ENCODE results near the gene NCAPD3.

The NCAPD3 gene

GRCh38 chr11:134252346-134253187, 28.8 kb upstream of the NCAPD3 start:
- ATAC-seq = peak; percentile 60
- TF ChIP-seq ZFP3 (CRISPR knock-in tag; IDR thresholded peaks at IDR 0.05) (no peak), GLIS3 (CRISPR knock-in tag; IDR thresholded peaks at IDR 0.05) (no peak), TOX (CRISPR knock-in tag; IDR thresholded peaks at IDR 0.05; ENCODE audit: borderline replicate concordance) (no peak), ARNTL (CRISPR knock-in tag; IDR thresholded peaks at IDR 0.05; ENCODE audit: borderline replicate concordance, low read depth) (no peak), ZNF565 (CRISPR knock-in tag; conservative IDR thresholded peaks at IDR 0.05; ENCODE audit: low read depth) (no peak), PATZ1 (CRISPR knock-in tag; IDR thresholded peaks at IDR 0.05; ENCODE audit: borderline replicate concordance) (no peak), PPARA (CRISPR knock-in tag; IDR thresholded peaks at IDR 0.05; ENCODE audit: borderline replicate concordance) (no peak), RARB (CRISPR knock-in tag; IDR thresholded peaks at IDR 0.05) (no peak), ZC3H10 (CRISPR knock-in tag; IDR thresholded peaks at IDR 0.05) (no peak), OSR1 (CRISPR knock-in tag; IDR thresholded peaks at IDR 0.05) (no peak), POU6F1 (CRISPR knock-in tag; IDR thresholded peaks at IDR 0.05; ENCODE audit: borderline replicate concordance, low read depth) (no peak), TCF4 (CRISPR knock-in tag; IDR thresholded peaks at IDR 0.05; ENCODE audit: borderline replicate concordance) (no peak), ZFP30 (CRISPR knock-in tag; IDR thresholded peaks at IDR 0.05) (no peak)

- ATAC-seq = no peak
- TF ChIP-seq GLIS3 (CRISPR knock-in tag; IDR thresholded peaks at IDR 0.05) (no peak), TOX (CRISPR knock-in tag; IDR thresholded peaks at IDR 0.05; ENCODE audit: borderline replicate concordance) (no peak), ZFP30 (CRISPR knock-in tag; IDR thresholded peaks at IDR 0.05) (no peak), POU6F1 (CRISPR knock-in tag; IDR thresholded peaks at IDR 0.05; ENCODE audit: borderline replicate concordance, low read depth) (no peak), ZC3H10 (CRISPR knock-in tag; IDR thresholded peaks at IDR 0.05) (no peak), CREB5 (CRISPR knock-in tag; IDR thresholded peaks at IDR 0.05; ENCODE audit: low read depth) (no peak), BACH2 (CRISPR knock-in tag; IDR thresholded peaks at IDR 0.05; ENCODE audit: borderline replicate concordance) (no peak), PPARA (CRISPR knock-in tag; IDR thresholded peaks at IDR 0.05; ENCODE audit: borderline replicate concordance) (no peak), ISL1 (CRISPR knock-in tag; IDR thresholded peaks at IDR 0.05) (no peak), ZNF8 (CRISPR knock-in tag; IDR thresholded peaks at IDR 0.05) (no peak), CSDC2 (CRISPR knock-in tag; IDR thresholded peaks at IDR 0.05) (no peak), RARB (CRISPR knock-in tag; IDR thresholded peaks at IDR 0.05) (no peak), TSHZ2 (CRISPR knock-in tag; IDR thresholded peaks at IDR 0.05) (no peak), CSRNP3 (CRISPR knock-in tag; IDR thresholded peaks at IDR 0.05) (no peak), ZFP3 (CRISPR knock-in tag; IDR thresholded peaks at IDR 0.05) (no peak), ESRRG (CRISPR knock-in tag; IDR thresholded peaks at IDR 0.05) (no peak)
Observed at GRCh38 chr11:134250675-134251074, 26.9 kb upstream of the NCAPD3 start.
